GM13976 (cell line): Measurements from ENCODE around the gene DGKB.

ENCODE experiments used
- DNase-seq: peaks from one replicate; pipeline ENCODE4 v3.0.0; 2012; ENCODE audit warnings: low spot score
- in situ Hi-C: fragments of 300-500 bp; cut with MboI; formaldehyde crosslinking; loops from one replicate; pipeline ENCODE4 v1.12.0; 2022; ENCODE audit warnings: low sequenced_read_pairs, mixed read lengths, inconsistent platforms; ENCODE audit not compliant: unreplicated experiment
- TF ChIP-seq, protein P1 (sequence below): IDR thresholded peaks from 2 replicates; pipeline ENCODE4 v1.5.1; 2012; ENCODE audit warnings: borderline replicate concordance, mild to moderate bottlenecking; ENCODE audit not compliant: insufficient read depth; ENCODE audit errors: extremely low read depth, missing control alignments, control extremely low read depth

Gene DGKB

DNA sequence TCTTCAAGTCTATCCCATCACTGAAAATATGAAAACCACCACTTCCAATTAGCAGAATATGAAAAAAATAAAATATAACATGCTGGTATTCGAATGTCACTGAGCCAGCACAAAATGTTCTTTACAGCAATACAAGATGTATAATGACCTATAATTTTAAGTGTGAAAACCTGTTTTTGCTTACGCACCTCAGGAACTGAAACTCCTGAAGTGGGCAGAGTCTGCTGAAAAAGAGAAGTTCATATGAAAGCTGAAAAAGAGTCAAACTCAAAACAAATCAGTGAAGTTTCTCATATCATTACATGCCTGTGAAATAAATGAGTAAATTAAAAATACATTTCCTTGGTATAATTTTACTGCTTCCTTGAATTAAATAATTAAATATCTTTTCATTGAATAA lies 272.5 kb downstream of the DGKB start:
- in situ Hi-C loops = no loop called here
- TF ChIP-seq, protein P1, sequence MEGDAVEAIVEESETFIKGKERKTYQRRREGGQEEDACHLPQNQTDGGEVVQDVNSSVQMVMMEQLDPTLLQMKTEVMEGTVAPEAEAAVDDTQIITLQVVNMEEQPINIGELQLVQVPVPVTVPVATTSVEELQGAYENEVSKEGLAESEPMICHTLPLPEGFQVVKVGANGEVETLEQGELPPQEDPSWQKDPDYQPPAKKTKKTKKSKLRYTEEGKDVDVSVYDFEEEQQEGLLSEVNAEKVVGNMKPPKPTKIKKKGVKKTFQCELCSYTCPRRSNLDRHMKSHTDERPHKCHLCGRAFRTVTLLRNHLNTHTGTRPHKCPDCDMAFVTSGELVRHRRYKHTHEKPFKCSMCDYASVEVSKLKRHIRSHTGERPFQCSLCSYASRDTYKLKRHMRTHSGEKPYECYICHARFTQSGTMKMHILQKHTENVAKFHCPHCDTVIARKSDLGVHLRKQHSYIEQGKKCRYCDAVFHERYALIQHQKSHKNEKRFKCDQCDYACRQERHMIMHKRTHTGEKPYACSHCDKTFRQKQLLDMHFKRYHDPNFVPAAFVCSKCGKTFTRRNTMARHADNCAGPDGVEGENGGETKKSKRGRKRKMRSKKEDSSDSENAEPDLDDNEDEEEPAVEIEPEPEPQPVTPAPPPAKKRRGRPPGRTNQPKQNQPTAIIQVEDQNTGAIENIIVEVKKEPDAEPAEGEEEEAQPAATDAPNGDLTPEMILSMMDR = no peak
- DNase-seq = no peak

DNA sequence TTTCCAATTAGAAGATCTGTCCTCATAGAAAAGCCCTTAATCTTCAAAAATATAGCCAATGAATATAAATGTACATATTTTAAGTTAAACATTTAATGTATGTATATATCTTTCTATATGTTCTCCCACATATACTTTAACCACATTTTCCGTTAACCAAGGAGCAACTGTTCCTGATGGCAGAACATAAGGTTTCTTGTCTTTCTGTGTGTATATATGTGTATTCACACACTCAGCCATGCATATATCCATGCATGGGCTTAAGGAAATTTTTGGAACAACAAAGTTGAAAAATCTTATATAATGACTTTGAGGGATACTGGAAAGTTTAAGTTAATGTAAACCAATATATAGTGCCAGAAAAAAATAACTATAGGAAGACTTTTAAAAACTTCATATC lies 274.0 kb downstream of the DGKB start:
- TF ChIP-seq, protein P1 = no peak
- no peak for DNase-seq
- in situ Hi-C loops = no loop called here

DNA sequence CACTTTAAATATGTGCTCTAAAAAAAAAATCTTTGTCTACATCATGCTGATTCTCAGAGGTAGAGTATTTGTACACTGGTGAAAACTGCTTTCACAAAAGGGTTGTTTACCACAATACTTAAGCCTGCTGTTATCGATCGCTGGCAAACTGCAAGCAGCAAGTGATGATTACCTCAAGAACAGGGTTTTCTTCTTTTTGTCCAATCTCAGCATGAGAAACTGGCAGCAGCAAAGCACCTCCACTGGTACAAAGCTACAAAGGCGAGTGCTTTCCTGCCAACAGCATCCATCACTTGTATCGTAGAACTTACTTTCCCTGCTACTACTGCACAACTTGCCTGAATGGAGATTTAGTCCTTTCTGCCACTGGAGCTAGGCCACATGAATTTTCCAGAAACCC lies 276.5 kb downstream of the DGKB start:
- in situ Hi-C loops = no loop called here
- no peak for DNase-seq
- TF ChIP-seq, protein P1 = no peak

DNA sequence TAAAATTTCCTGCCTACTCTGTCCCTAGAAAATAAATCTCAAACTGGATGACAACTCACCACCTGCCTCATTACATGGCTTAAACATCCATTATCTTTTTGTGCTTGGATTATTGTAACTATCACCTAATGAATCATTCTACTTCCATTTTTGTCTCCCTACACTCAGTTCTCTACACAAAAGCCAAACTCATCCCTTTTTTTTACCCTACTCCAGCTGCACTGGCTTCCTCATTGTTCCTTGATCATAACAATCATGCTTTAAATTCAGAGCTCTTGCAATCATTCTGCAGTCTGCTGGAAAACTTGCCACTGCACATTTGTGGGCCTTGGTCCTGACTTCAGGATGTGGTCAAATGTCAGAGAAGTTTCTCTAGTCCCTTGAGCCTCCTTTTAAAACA lies 280.0 kb downstream of the DGKB start:
- in situ Hi-C loops = no loop called here
- no peak for DNase-seq
- TF ChIP-seq, protein P1 = no peak

DNA sequence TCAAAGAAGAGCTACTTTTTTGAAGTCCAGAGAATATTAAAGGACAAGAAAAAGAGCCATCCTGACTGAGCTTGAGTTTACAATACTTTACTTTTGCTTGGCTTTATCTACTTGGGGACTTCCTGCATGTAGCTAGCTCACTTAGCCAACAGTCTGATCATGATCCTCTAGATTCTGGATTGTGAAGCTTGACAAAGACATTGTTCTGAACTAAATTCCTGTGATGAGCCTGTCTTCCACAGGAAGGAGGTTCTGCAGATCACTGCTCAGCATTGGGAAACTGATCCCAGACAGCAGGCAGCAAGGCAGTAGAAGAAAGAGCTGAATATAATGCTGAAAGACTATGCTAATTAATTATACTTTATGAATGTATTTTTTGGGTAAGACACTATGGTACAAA lies 296.4 kb downstream of the DGKB start:
- DNase-seq = no peak
- in situ Hi-C loops = no loop called here
- TF ChIP-seq, protein P1 = no peak

DNA sequence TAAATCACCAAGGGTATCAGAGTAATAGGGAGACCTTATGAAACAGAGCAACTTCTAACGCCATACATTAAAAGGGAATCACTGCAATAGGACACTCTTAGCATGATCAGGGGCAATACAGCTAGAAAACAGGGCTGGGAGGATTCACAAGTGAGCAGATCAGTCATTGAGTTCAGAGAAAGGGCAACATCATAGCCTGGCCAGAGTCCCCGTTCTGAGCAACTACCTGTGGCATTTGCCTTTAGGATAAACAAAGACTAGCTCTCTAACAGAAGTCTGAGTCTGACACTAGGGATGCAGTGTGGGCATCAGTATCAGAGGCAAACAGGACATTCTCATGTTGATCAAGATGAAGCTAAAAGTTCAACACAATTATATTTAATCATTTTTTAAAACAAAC lies 297.9 kb downstream of the DGKB start:
- TF ChIP-seq, protein P1 = no peak
- in situ Hi-C loops = no loop called here
- DNase-seq = no peak

DNA sequence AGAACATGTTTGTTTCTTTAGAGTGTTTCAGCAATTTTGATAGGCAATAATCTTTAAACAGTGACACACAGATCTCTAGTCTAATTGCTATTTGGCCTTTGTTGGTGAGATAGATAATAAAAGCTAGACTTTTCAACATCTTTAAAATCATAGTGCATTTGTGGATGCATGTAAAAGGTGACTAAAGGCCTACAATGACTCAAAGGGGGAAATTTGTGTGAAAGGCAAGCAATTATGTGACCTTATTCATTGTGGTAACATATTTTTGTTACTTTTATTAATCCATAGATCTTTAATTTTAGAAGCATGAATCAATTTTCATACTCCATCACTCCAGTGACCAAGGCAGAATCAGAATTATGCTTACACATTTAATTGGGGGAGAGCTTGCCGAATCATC lies 299.7 kb downstream of the DGKB start:
- DNase-seq = no peak
- in situ Hi-C loops = no loop called here
- TF ChIP-seq, protein P1 = no peak
